SW 1271 (cell line): ENCODE measurements around the gene VPS35L.

Source experiments
- DNase-seq, 2 experiments: peaks; one replicate each; lab custom pipeline; 2025; lab: John Stamatoyannopoulos, UW

The VPS35L gene

GRCh38 chr16:19746561-19746960, 191.1 kb downstream of the VPS35L start:
- no peak for DNase-seq

- DNase-seq: no peak
Measured at GRCh38 chr16:19748389-19749168, 193.1 kb downstream of the VPS35L start.

GRCh38 chr16:19749571-19750080, 194.1 kb downstream of the VPS35L start:
- DNase-seq: no peak
